NCI-H510A (cell line): Measurements from ENCODE around the gene DNAI2.
"Not testable (repeated sequence)": the region's sequence is repeated elsewhere in the genome, so short reads cannot be mapped to it uniquely, and the experiment has no call there.

Experiments
- DNase-seq: peaks from one replicate; lab custom pipeline; 2025; lab: John Stamatoyannopoulos, UW

The DNAI2 gene

GRCh38 chr17:74274709-74275340, 791 bp downstream of the DNAI2 start:
- DNase-seq: no peak

GRCh38 chr17:74276051-74276476, 2.0 kb downstream of the DNAI2 start:
- no peak for DNase-seq

GRCh38 chr17:74276541-74277009, 2.5 kb downstream of the DNAI2 start:
- DNase-seq: no peak

GRCh38 chr17:74277935-74278334, 3.9 kb downstream of the DNAI2 start:
- no peak for DNase-seq

- DNase-seq: not testable (repeated sequence)
Measured at GRCh38 chr17:74279617-74280016, 5.6 kb downstream of the DNAI2 start.

- no peak for DNase-seq
Measured at GRCh38 chr17:74280093-74280513, 6.1 kb downstream of the DNAI2 start.

- no peak for DNase-seq
Measured at GRCh38 chr17:74281799-74282198, 7.8 kb downstream of the DNAI2 start.

GRCh38 chr17:74282274-74282586, 8.2 kb downstream of the DNAI2 start:
- not testable (repeated sequence) for DNase-seq

GRCh38 chr17:74282587-74283370, 8.7 kb downstream of the DNAI2 start:
- DNase-seq: no peak

GRCh38 chr17:74283371-74283673, 9.3 kb downstream of the DNAI2 start:
- no peak for DNase-seq

GRCh38 chr17:74287031-74287602, 13.1 kb downstream of the DNAI2 start:
- no peak for DNase-seq

GRCh38 chr17:74288785-74289184, 14.8 kb downstream of the DNAI2 start:
- DNase-seq: no peak

- DNase-seq: no peak
Measured at GRCh38 chr17:74289688-74290087, 15.7 kb downstream of the DNAI2 start.

GRCh38 chr17:74290340-74290739, 16.3 kb downstream of the DNAI2 start:
- no peak for DNase-seq

- DNase-seq: no peak
Measured at GRCh38 chr17:74292495-74292894, 18.5 kb downstream of the DNAI2 start.

GRCh38 chr17:74295625-74296547, 21.9 kb downstream of the DNAI2 start:
- no peak for DNase-seq

- no peak for DNase-seq
Measured at GRCh38 chr17:74296548-74296936, 22.5 kb downstream of the DNAI2 start.

GRCh38 chr17:74297941-74298340, 23.9 kb downstream of the DNAI2 start:
- no peak for DNase-seq

- no peak for DNase-seq
Measured at GRCh38 chr17:74298778-74299177, 24.7 kb downstream of the DNAI2 start.

GRCh38 chr17:74299226-74300009, 25.4 kb downstream of the DNAI2 start:
- DNase-seq: no peak

GRCh38 chr17:74303305-74303704, 29.3 kb downstream of the DNAI2 start:
- no peak for DNase-seq

- DNase-seq: no peak
Measured at GRCh38 chr17:74304184-74304583, 30.1 kb downstream of the DNAI2 start.
